K562 (cell line): ENCODE data around the gene SIDT1.

Experiments
- CHAMP1 ChIP-seq: fragments of 450-650 bp; IDR thresholded peaks from 2 replicates; pipeline ENCODE4 v1.6.1; 2016; ENCODE audit warnings: mild to moderate bottlenecking
- CTCF ChIP-seq, 3 experiments: IDR thresholded peaks in 2 of 3; conservative IDR thresholded peaks in 1 of 3; 2 replicates each; pipeline ENCODE4 v1.5.1; 2011 to 2012; ENCODE audit warnings: low read length in 3 of 3, mild to moderate bottlenecking in 3 of 3, control low read depth in 2 of 3, improper control_type of control experiment in 1 of 3, inconsistent platforms in 1 of 3, low read depth in 1 of 3, mixed read lengths in 1 of 3, moderate library complexity in 1 of 3; ENCODE audit not compliant: insufficient read depth in 2 of 3
- DMBX1 ChIP-seq: fragments of 250-450 bp; sonication (Bioruptor Pico); IDR thresholded peaks from 2 replicates; pipeline ENCODE4 v1.8.0; 2022; ENCODE audit warnings: inconsistent platforms, mild to moderate bottlenecking, moderate library complexity, borderline replicate concordance
- FOXA1 ChIP-seq: fragments of 450-650 bp; IDR thresholded peaks from 2 replicates; pipeline ENCODE4 v1.6.1; 2016; ENCODE audit warnings: mild to moderate bottlenecking, borderline replicate concordance
- FOXA3 ChIP-seq, 2 experiments: fragments of 450-650 bp in 1 of 2; sonication (generic) in 1 of 2; formaldehyde crosslinking; IDR thresholded peaks in 1 of 2; conservative IDR thresholded peaks in 1 of 2; 2 replicates each; pipeline versions ENCODE4 v1.4.0 to v1.8.0; 2020 to 2022; ENCODE audit warnings: mild to moderate bottlenecking in 2 of 2, missing genetic modification reagents in 1 of 2
- GATA2 ChIP-seq: sonication (generic); formaldehyde crosslinking; IDR thresholded peaks from 2 replicates; pipeline ENCODE4 v1.4.0; 2020; ENCODE audit warnings: mild to moderate bottlenecking, missing genetic modification reagents
- PRMT5 ChIP-seq: sonication (generic); formaldehyde crosslinking; IDR thresholded peaks from 2 replicates; pipeline ENCODE4 v1.5.0; 2020; ENCODE audit warnings: missing genetic modification reagents
- SREBF2 ChIP-seq: sonication (generic); formaldehyde crosslinking; IDR thresholded peaks from 2 replicates; pipeline ENCODE4 v1.4.0; 2020; ENCODE audit warnings: mild to moderate bottlenecking, missing genetic modification reagents
- ZNF121 ChIP-seq: sonication (generic); formaldehyde crosslinking; conservative IDR thresholded peaks from 2 replicates; pipeline ENCODE4 v1.8.0; 2022; ENCODE audit warnings: missing genetic modification reagents

GRCh38 chr3:113630956-113631542, 98.7 kb downstream of the SIDT1 start:
- TF ChIP-seq FOXA3 (CRISPR knock-in tag; conservative IDR thresholded peaks at IDR 0.05 in 1 of 2, IDR thresholded peaks at IDR 0.05 in 1 of 2), result no peak
- no peak for TF ChIP-seq FOXA1
- no peak for TF ChIP-seq GATA2
- no peak for TF ChIP-seq DMBX1 (CRISPR knock-in tag)
- no peak for TF ChIP-seq CHAMP1
- TF ChIP-seq ZNF121 (CRISPR knock-in tag), result no peak
- TF ChIP-seq CTCF (IDR thresholded peaks at IDR 0.05 in 2 of 3, conservative IDR thresholded peaks at IDR 0.05 in 1 of 3; ENCODE audit: insufficient read depth in 2 of 3, low read depth in 1 of 3, low read length in 3 of 3), result no peak
- TF ChIP-seq PRMT5 (CRISPR knock-in tag), result no peak
- TF ChIP-seq SREBF2, result no peak
